Spleen (tissue), 11 donors: Measurements from ENCODE around the gene ZBED3. TPM values are rescaled to one million over a fixed set of nuclear protein-coding genes. Genes with fewer than 3 reads are reported as not detected.

Experiments used
- DNase-seq: peaks from one replicate; pipeline ENCODE4 v3.0.0-alpha.2; 2020
- H3K27ac ChIP-seq, 8 donors: fragments of 200-600 bp; sonication (generic) in 7 of 8; 1 replicate in 4 of 8; 2 replicates in 4 of 8; pipeline versions ENCODE4 v1.5.0 to v1.8.0; 2016 to 2021; ENCODE audit warnings: inconsistent platforms in 4 of 8, mild to moderate bottlenecking in 4 of 8, moderate library complexity in 1 of 8
- H3K27me3 ChIP-seq, 7 donors: fragments of 200-600 bp; sonication (generic) in 6 of 7; replicated peaks in 1 of 7; 1 replicate in 4 of 7; 2 replicates in 3 of 7; pipeline versions ENCODE4 v1.5.0 to v1.8.0; 2016 to 2021; ENCODE audit warnings: inconsistent platforms in 3 of 7, mild to moderate bottlenecking in 1 of 7
- H3K36me3 ChIP-seq, 6 donors: fragments of 200-600 bp; sonication (generic) in 5 of 6; 1 replicate in 4 of 6; 2 replicates in 2 of 6; pipeline versions ENCODE4 v1.5.0 to v1.8.0; 2016 to 2021; ENCODE audit warnings: inconsistent platforms in 2 of 6
- H3K4me1 ChIP-seq, 6 donors: fragments of 200-600 bp; sonication (generic) in 5 of 6; 1 replicate in 3 of 6; 2 replicates in 3 of 6; pipeline versions ENCODE4 v1.5.0 to v1.8.0; 2016 to 2021; ENCODE audit warnings: inconsistent platforms in 3 of 6
- H3K4me3 ChIP-seq, 8 donors: fragments of 200-600 bp; sonication (generic) in 7 of 8; 1 replicate in 4 of 8; 2 replicates in 4 of 8; pipeline versions ENCODE4 v1.5.0 to v1.8.0; 2016 to 2021; ENCODE audit warnings: inconsistent platforms in 4 of 8, mild to moderate bottlenecking in 4 of 8, moderate library complexity in 2 of 8
- H3K9me3 ChIP-seq, 8 donors: fragments of 200-600 bp; sonication (generic) in 7 of 8; 1 replicate in 4 of 8; 2 replicates in 4 of 8; pipeline versions ENCODE4 v1.5.0 to v1.8.0; 2016 to 2021; ENCODE audit warnings: inconsistent platforms in 4 of 8
- POLR2A ChIP-seq, 3 donors: fragments of 450-650 bp; IDR thresholded peaks; one replicate each; pipeline ENCODE4 v1.5.1; 2017; ENCODE audit warnings: antibody characterized with exemption in 3 of 3, mild to moderate bottlenecking in 1 of 3
- POLR2AphosphoS5 ChIP-seq, 3 donors: sonication (generic); formaldehyde crosslinking; IDR thresholded peaks; one replicate each; pipeline ENCODE4 v1.5.1; 2017; ENCODE audit warnings: antibody characterized with exemption in 3 of 3
- WGBS, 5 donors: extraction: QIAGEN DNeasy Blood & Tissue Kit in 3 of 5; methylation state at CpG; one replicate each; pipeline versions ENCODE4 v1.1.5 to v1.1.7; 2013 to 2018; 5-methylcytosine and 5-hydroxymethylcytosine counted together
- intact Hi-C: fragments of 100-400 bp; cut with DNase I; formaldehyde crosslinking; loops from one replicate; pipeline ENCODE4 v1.15.0; 2023; ENCODE audit warnings: low total_unique reads
- polyA plus RNA-seq, 3 donors: library from polyadenylated mRNA; stranded (reverse); fragments of 200-250 nt; gene quantifications; one replicate each; pipeline ENCODE4 v1.2.1, GENCODE V29; 2013
- total RNA-seq, 7 donors: library from RNA; depleted of rRNA in 3 of 7; stranded (reverse); fragments of >200 nt in 3 of 7; fragmentation: NEBNext Ultra II Directional in 4 of 7; extraction: Animal tissue kit (Norgen Biotek cat#: 25700) in 4 of 7; gene quantifications; one replicate each; pipeline versions ENCODE4 v1.1.0 to v1.2.1, GENCODE V29; 2016 to 2021
- TF ChIP-seq, protein P1 (sequence below), 11 experiments: fragments of 200-600 bp in 7 of 11; fragments of 450-650 bp in 4 of 11; sonication (generic) in 4 of 11; IDR thresholded peaks in 8 of 11; conservative IDR thresholded peaks in 3 of 11; 1 replicate in 7 of 11; 2 replicates in 4 of 11; pipeline versions ENCODE4 v1.4.0 to v1.8.0; 2016 to 2021; ENCODE audit warnings: antibody characterized with exemption in 11 of 11, inconsistent platforms in 4 of 11, mild to moderate bottlenecking in 1 of 11
- donor health status: healthy with polysubstance abuse.
- donor health status: DM: no; HTN: no; CAD: no; lungs with moderate emphysema.
- donor health status: DM: no; HTN: no; CAD: no.
- donor health status: Bipolar disorder and iron deficiency.
- donor health status: healthy.
- donor health status: DM: no; HTN: no; CAD: no.
- donor health status: DM: yes; HTN: yes; CAD: no.

The ZBED3 gene
- total and polyA plus RNA-seq, 10 donors: 1.6 to 13.8 (median 5.8) TPM

DNA sequence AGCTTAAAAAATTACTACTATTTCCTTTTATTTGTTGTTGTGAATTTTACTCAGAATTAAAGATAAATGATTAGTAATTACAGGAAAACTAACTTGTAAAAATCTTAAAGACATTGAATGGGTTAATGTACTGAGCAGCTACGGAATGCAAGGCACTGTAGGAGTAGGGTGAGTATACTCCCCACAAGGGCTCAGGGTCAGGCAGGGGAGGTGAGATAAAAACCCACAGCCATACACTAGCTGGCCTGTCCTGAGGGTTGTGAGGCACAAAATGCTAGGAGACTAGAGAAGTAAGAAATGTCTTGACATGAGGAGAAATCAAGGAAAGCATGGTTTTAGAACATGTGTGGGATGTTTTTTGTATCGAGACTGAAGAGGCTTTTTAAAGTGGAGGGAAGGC, 13.4 kb downstream of the ZBED3 start:
- Histone ChIP-seq H3K36me3 (peaks cover 0 to 28% (median under 1%) of the 10 kb centered on the region in 6 donors), H3K4me1 (peaks cover 4 to 20% (median 15%) of the 10 kb centered on the region in 6 donors), H3K27ac (no peak overlapping the region), H3K9me3 (no peaks in the 10 kb centered on the region), H3K27me3 (peaks cover 0 to 6% (median 0%) of the 10 kb centered on the region in 7 donors), H3K4me3 (no peak overlapping the region)
- intact Hi-C loops: no loop called here
- TF ChIP-seq POLR2AphosphoS5 (IDR thresholded peaks at IDR 0.05): no peak
- TF ChIP-seq POLR2A (IDR thresholded peaks at IDR 0.05): no peak
- TF ChIP-seq, protein P1, sequence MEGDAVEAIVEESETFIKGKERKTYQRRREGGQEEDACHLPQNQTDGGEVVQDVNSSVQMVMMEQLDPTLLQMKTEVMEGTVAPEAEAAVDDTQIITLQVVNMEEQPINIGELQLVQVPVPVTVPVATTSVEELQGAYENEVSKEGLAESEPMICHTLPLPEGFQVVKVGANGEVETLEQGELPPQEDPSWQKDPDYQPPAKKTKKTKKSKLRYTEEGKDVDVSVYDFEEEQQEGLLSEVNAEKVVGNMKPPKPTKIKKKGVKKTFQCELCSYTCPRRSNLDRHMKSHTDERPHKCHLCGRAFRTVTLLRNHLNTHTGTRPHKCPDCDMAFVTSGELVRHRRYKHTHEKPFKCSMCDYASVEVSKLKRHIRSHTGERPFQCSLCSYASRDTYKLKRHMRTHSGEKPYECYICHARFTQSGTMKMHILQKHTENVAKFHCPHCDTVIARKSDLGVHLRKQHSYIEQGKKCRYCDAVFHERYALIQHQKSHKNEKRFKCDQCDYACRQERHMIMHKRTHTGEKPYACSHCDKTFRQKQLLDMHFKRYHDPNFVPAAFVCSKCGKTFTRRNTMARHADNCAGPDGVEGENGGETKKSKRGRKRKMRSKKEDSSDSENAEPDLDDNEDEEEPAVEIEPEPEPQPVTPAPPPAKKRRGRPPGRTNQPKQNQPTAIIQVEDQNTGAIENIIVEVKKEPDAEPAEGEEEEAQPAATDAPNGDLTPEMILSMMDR (IDR thresholded peaks at IDR 0.05 in 8 of 11, conservative IDR thresholded peaks at IDR 0.05 in 3 of 11): no peak
- no peak for DNase-seq
- WGBS, 5 donors: 80 to 90% (median 85%) methylated on average over 2 of the region's 2 CpGs

DNA sequence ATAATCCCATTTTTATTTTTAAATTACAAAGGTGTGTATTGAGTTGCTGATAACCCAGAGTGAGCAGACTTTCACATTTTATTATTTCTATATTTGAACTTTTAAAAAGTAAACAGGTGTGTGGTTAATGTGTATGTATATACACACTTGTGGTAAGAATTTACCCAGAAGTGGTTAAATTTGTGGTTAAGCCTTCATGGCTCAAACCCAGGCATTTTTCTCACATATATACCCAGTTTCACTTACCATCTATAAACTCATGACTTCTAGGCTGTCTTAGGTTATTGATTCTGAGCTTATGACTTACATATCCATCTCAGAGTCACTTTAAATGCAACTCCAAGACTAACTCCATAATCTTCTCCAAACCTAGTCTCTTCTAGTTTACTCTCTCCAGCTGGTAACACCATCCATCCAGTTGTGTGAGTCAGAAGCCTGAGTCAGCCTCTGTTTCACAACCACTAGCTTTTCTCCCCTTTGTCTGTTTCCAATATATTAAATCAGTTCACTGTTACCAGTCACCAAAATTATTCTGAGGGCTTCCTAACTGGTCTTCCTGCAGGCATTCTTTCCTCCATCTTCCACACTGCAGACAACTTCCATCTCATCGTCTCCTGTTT, 20.2 kb downstream of the ZBED3 start:
- WGBS, 5 donors: 79 to 97% (median 93%) methylated on average over 1 of the region's 1 CpG
- peak overlapping the region in 3 of 8 donors; percentile 65 to 77 (median 71) for H3K27ac ChIP-seq
- no peak for DNase-seq
- peaks cover 0 to 29% (median 3%) of the 10 kb centered on the region in 6 donors for H3K4me1 ChIP-seq
- peaks cover 0 to 86% (median 30%) of the 10 kb centered on the region in 6 donors for H3K36me3 ChIP-seq
- H3K4me3 ChIP-seq: no peak overlapping the region
- H3K27me3 ChIP-seq: no peaks in the 10 kb centered on the region
- intact Hi-C loops: no loop called here
- TF ChIP-seq, protein P1 (IDR thresholded peaks at IDR 0.05 in 8 of 11, conservative IDR thresholded peaks at IDR 0.05 in 3 of 11): no peak
- no peak for TF ChIP-seq POLR2A (IDR thresholded peaks at IDR 0.05)
- no peak for TF ChIP-seq POLR2AphosphoS5 (IDR thresholded peaks at IDR 0.05)
- no peaks in the 10 kb centered on the region for H3K9me3 ChIP-seq

DNA sequence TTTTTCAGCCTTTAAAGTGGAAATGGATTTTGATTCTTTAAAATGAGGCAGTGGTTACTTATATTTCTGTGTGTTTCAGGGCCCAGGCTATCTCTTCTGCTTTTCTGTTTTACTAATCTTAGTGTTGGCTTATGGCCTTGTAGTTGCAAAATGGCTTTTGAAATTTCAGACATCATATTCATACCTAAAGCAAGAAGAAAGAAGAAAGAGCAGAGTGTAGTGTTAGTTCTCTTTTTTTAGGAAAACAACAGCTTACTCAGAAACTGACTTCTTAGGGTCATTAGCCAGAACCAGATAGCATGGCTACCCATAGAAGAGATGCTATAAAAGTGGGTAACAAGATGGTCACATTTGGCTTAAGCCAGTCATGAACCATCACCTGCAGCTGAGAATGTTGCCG, 20.9 kb downstream of the ZBED3 start:
- Histone ChIP-seq H3K4me1 (peaks cover 0 to 29% (median 3%) of the 10 kb centered on the region in 6 donors), H3K4me3 (no peak overlapping the region), H3K9me3 (peaks cover 0 to 2% (median 0%) of the 10 kb centered on the region in 8 donors), H3K36me3 (peaks cover 6 to 94% (median 37%) of the 10 kb centered on the region in 6 donors), H3K27me3 (no peaks in the 10 kb centered on the region), H3K27ac (peak overlapping the region in 7 of 8 donors; percentile 3 to 77 (median 65))
- 72 to 86% (median 81%) methylated on average over 1 of the region's 1 CpG for WGBS, 5 donors
- intact Hi-C loops: no loop called here
- no peak for DNase-seq
- TF ChIP-seq POLR2A (IDR thresholded peaks at IDR 0.05) (no peak), POLR2AphosphoS5 (IDR thresholded peaks at IDR 0.05) (no peak)
- TF ChIP-seq, protein P1 (IDR thresholded peaks at IDR 0.05 in 8 of 11, conservative IDR thresholded peaks at IDR 0.05 in 3 of 11): no peak

DNA sequence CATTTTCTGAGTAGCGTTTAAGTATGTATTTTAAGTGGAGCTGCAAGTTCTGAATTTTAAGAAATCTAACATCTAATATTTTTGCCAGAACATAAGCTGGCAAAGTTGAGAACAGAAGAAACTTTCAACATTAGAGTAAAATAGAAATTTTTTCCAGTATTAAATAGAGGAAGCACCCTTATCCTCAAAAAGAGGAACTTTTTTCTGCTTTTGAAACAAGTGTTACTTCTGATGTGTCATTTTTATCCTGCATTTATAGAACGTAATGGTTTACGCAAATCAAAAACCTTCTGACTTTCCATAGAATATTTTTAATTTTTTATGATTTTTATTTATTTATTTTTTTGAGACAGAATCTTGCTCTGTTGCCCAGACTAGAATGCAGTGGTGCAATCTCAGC, 21.8 kb downstream of the ZBED3 start:
- intact Hi-C loops: no loop called here
- Histone ChIP-seq H3K27me3 (no peaks in the 10 kb centered on the region), H3K4me3 (no peak overlapping the region), H3K4me1 (peaks cover 0 to 29% (median 3%) of the 10 kb centered on the region in 6 donors), H3K9me3 (peaks cover 0 to 6% (median 0%) of the 10 kb centered on the region in 8 donors), H3K27ac (peak overlapping the region in 7 of 8 donors; percentile 3 to 77 (median 65)), H3K36me3 (peaks cover 7 to 94% (median 46%) of the 10 kb centered on the region in 6 donors)
- 56 to 78% (median 68%) methylated on average over 3 of the region's 3 CpGs for WGBS, 5 donors
- no peak for DNase-seq
- TF ChIP-seq POLR2A (IDR thresholded peaks at IDR 0.05): no peak
